Naive thymus-derived CD4-positive, alpha-beta T cell (primary cell): ENCODE results near the gene EIF2B2. TPM values are rescaled to one million over a fixed set of nuclear protein-coding genes. Genes with fewer than 3 reads are reported as not detected.

Experiments used
- ATAC-seq: fragments of 150-1000 bp; cut with Tn5 transposase; 2 replicates; pipeline ENCODE4 v1.10.0; 2021; ENCODE audit warnings: mild to moderate bottlenecking, moderate library complexity
- CTCF ChIA-PET: fragments of 350-600 bp; sonication (Branson Sonifier 250); formaldehyde crosslinking; loops from one replicate; lab custom pipeline; 2021; ENCODE audit warnings: antibody characterized with exemption; lab: Charles Lee
- POLR2A ChIA-PET: fragments of 350-600 bp; sonication (Branson Sonifier 250); formaldehyde crosslinking; loops from one replicate; lab custom pipeline; 2021; ENCODE audit warnings: antibody characterized with exemption, inconsistent platforms; lab: Charles Lee
- DNase-seq, 9 donors: peaks; one replicate each; pipeline versions ENCODE4 v3.0.0 to v3.0.0-alpha.2; 2020 to 2022; ENCODE audit warnings: mixed read lengths in 1 of 9
- H3K27ac ChIP-seq: one replicate; pipeline ENCODE4 v1.7.0; 2013; ENCODE audit warnings: mild to moderate bottlenecking, low read depth, low read length, moderate library complexity
- H3K27me3 ChIP-seq, 2 donors: one replicate each; pipeline ENCODE4 v1.7.0; 2013; ENCODE audit warnings: low read length in 2 of 2, mild to moderate bottlenecking in 2 of 2, moderate library complexity in 2 of 2; ENCODE audit not compliant: control insufficient read depth in 2 of 2, insufficient read depth in 2 of 2
- H3K36me3 ChIP-seq, 3 experiments: 1 replicate in 2 of 3; 2 replicates in 1 of 3; pipeline ENCODE4 v1.7.0; 2013; ENCODE audit warnings: low read length in 3 of 3, mild to moderate bottlenecking in 3 of 3, moderate library complexity in 1 of 3; ENCODE audit not compliant: insufficient read depth in 3 of 3, control insufficient read depth in 2 of 3
- H3K4me1 ChIP-seq, 2 donors: one replicate each; pipeline ENCODE4 v1.7.0; 2013; ENCODE audit warnings: low read length in 2 of 2, mild to moderate bottlenecking in 2 of 2, moderate library complexity in 1 of 2; ENCODE audit not compliant: control insufficient read depth in 2 of 2, insufficient read depth in 2 of 2
- H3K4me3 ChIP-seq: 2 replicates; pipeline ENCODE4 v1.7.0; 2013; ENCODE audit warnings: mild to moderate bottlenecking, low read length
- H3K9me3 ChIP-seq, 3 experiments: 1 replicate in 2 of 3; 2 replicates in 1 of 3; pipeline ENCODE4 v1.7.0; 2013; ENCODE audit warnings: low read length in 3 of 3; ENCODE audit not compliant: control insufficient read depth in 2 of 3
- H3K27ac Mint-ChIP-seq, 9 donors: one replicate each; pipeline ENCODE4 v1.8.0; 2020 to 2022; ENCODE audit warnings: mixed read lengths in 9 of 9, mild to moderate bottlenecking in 8 of 9, moderate library complexity in 5 of 9, inconsistent platforms in 2 of 9
- H3K27me3 Mint-ChIP-seq, 5 donors: one replicate each; pipeline ENCODE4 v1.8.0; 2021 to 2022; ENCODE audit warnings: mixed read lengths in 5 of 5, mild to moderate bottlenecking in 1 of 5
- H3K36me3 Mint-ChIP-seq, 5 donors: one replicate each; pipeline ENCODE4 v1.8.0; 2020 to 2022; ENCODE audit warnings: mixed read lengths in 5 of 5, mild to moderate bottlenecking in 3 of 5, inconsistent platforms in 1 of 5
- H3K4me1 Mint-ChIP-seq, 7 donors: one replicate each; pipeline ENCODE4 v1.8.0; 2020 to 2022; ENCODE audit warnings: mixed read lengths in 7 of 7, mild to moderate bottlenecking in 3 of 7, inconsistent platforms in 1 of 7
- H3K4me3 Mint-ChIP-seq, 10 donors: one replicate each; pipeline ENCODE4 v1.8.0; 2020 to 2022; ENCODE audit warnings: mild to moderate bottlenecking in 10 of 10, mixed read lengths in 10 of 10, moderate library complexity in 6 of 10, inconsistent platforms in 2 of 10
- H3K9me3 Mint-ChIP-seq, 11 donors: one replicate each; pipeline ENCODE4 v1.8.0; 2020 to 2022; ENCODE audit warnings: mixed read lengths in 11 of 11, mild to moderate bottlenecking in 4 of 11, inconsistent platforms in 1 of 11, moderate library complexity in 1 of 11
- intact Hi-C, 2 donors: fragments of 100-400 bp; cut with micrococcal nuclease; formaldehyde crosslinking; loops; one replicate each; pipeline ENCODE4 v1.15.1; 2023
- polyA plus RNA-seq, 2 donors: library from polyadenylated mRNA; unstranded; fragments of 300-500 nt; fragmentation: Illumina TruSeq; gene quantifications; one replicate each; pipeline ENCODE4 v1.2.3, GENCODE V29; 2021
- total RNA-seq, 6 experiments: library from RNA in 5 of 6; stranded (reverse) in 5 of 6; gene quantifications; 1 replicate in 5 of 6; 2 replicates in 1 of 6; pipeline ENCODE4 v1.2.3 and lab custom pipeline; 2021 to 2026

The EIF2B2 gene
- total and polyA plus RNA-seq, 7 experiments from 2014 or later: 18.2 to 40.7 (median 24.6) TPM

- Histone ChIP-seq H3K27ac (no peak overlapping the region), H3K36me3 (no peaks in the 10 kb centered on the region), H3K27me3 (no peaks in the 10 kb centered on the region), H3K4me3 (no peak overlapping the region), H3K9me3 (no peaks in the 10 kb centered on the region), H3K4me1 (no peaks in the 10 kb centered on the region)
- no peak overlapping the region for H3K27ac Mint-ChIP-seq
- peaks cover 0 to 9% (median 0%) of the 10 kb centered on the region in 7 donors for H3K4me1 Mint-ChIP-seq
- peaks cover 0 to 20% (median 0%) of the 10 kb centered on the region in 5 donors for H3K27me3 Mint-ChIP-seq
- CTCF ChIA-PET: no interaction called here
- H3K4me3 Mint-ChIP-seq: no peak overlapping the region
- DNase-seq (no peak), ATAC-seq (no peak)
- no peaks in the 10 kb centered on the region for H3K36me3 Mint-ChIP-seq
- H3K9me3 Mint-ChIP-seq: no peaks in the 10 kb centered on the region
- intact Hi-C loops: no loop called here
- POLR2A ChIA-PET: no interaction called here
Observed at GRCh38 chr14:74963178-74963704, 39.5 kb upstream of the EIF2B2 start.

GRCh38 chr14:74963705-74964271 is 38.9 kb upstream of the EIF2B2 start:
- Histone ChIP-seq H3K4me1 (no peaks in the 10 kb centered on the region), H3K4me3 (no peak overlapping the region), H3K9me3 (no peaks in the 10 kb centered on the region), H3K27me3 (no peaks in the 10 kb centered on the region), H3K36me3 (no peaks in the 10 kb centered on the region), H3K27ac (no peak overlapping the region)
- POLR2A ChIA-PET: no interaction called here
- no peak for DNase-seq
- Mint-ChIP-seq H3K27me3 (peaks cover 0 to 21% (median 0%) of the 10 kb centered on the region in 5 donors), H3K36me3 (no peaks in the 10 kb centered on the region), H3K9me3 (no peaks in the 10 kb centered on the region), H3K4me3 (no peak overlapping the region), H3K27ac (peak overlapping the region in 2 of 9 donors; percentile 2 to 28), H3K4me1 (peaks cover 0 to 9% (median 0%) of the 10 kb centered on the region in 7 donors)
- CTCF ChIA-PET: no interaction called here
- no peak for ATAC-seq
- intact Hi-C loops: no loop called here

- Histone ChIP-seq H3K27me3 (no peaks in the 10 kb centered on the region), H3K4me3 (no peak overlapping the region), H3K36me3 (no peaks in the 10 kb centered on the region), H3K9me3 (no peaks in the 10 kb centered on the region), H3K27ac (no peak overlapping the region), H3K4me1 (no peaks in the 10 kb centered on the region)
- Mint-ChIP-seq H3K4me1 (peaks cover 0 to 9% (median 0%) of the 10 kb centered on the region in 7 donors), H3K9me3 (no peaks in the 10 kb centered on the region), H3K27ac (no peak overlapping the region), H3K4me3 (no peak overlapping the region), H3K27me3 (peaks cover 0 to 24% (median 0%) of the 10 kb centered on the region in 5 donors), H3K36me3 (no peaks in the 10 kb centered on the region)
- POLR2A ChIA-PET: no interaction called here
- ATAC-seq (no peak), DNase-seq (no peak)
- intact Hi-C loops: no loop called here
- CTCF ChIA-PET: interaction anchor here (0.7 to 1.0 kb wide), 3 partner anchors 14 to 104 kb away, joined by 3 read pairs; no protein-coding TSS in a partner anchor
Observed at GRCh38 chr14:74964787-74965485, 37.8 kb upstream of the EIF2B2 start.

- H3K9me3 ChIP-seq: no peaks in the 10 kb centered on the region
- DNase-seq: no peak
- no peaks in the 10 kb centered on the region for H3K4me1 ChIP-seq
- no peaks in the 10 kb centered on the region for H3K9me3 Mint-ChIP-seq
- H3K27me3 Mint-ChIP-seq: peaks cover 0 to 26% (median 0%) of the 10 kb centered on the region in 5 donors
- no peaks in the 10 kb centered on the region for H3K27me3 ChIP-seq
- H3K4me3 Mint-ChIP-seq: no peak overlapping the region
- intact Hi-C loops: no loop called here
- no peak overlapping the region for H3K27ac Mint-ChIP-seq
- no peak for ATAC-seq
- POLR2A ChIA-PET: no interaction called here
- peaks cover 0 to 9% (median 0%) of the 10 kb centered on the region in 7 donors for H3K4me1 Mint-ChIP-seq
- no peaks in the 10 kb centered on the region for H3K36me3 Mint-ChIP-seq
- H3K27ac ChIP-seq: no peak overlapping the region
- no peak overlapping the region for H3K4me3 ChIP-seq
- CTCF ChIA-PET: interaction anchor here (0.8 to 1.0 kb wide), 2 partner anchors 15 to 105 kb away, joined by 3 read pairs; no protein-coding TSS in a partner anchor
- no peaks in the 10 kb centered on the region for H3K36me3 ChIP-seq
Observed at GRCh38 chr14:74965486-74966153, 37.1 kb upstream of the EIF2B2 start.

GRCh38 chr14:74968811-74969210 is 33.9 kb upstream of the EIF2B2 start:
- H3K9me3 ChIP-seq: no peaks in the 10 kb centered on the region
- no peak overlapping the region for H3K4me3 ChIP-seq
- CTCF ChIA-PET: interaction anchor here (0.6 kb wide), 1 partner anchor 138 kb away, joined by 7 read pairs; no protein-coding TSS in a partner anchor
- intact Hi-C loops: no loop called here
- Mint-ChIP-seq H3K27me3 (peaks cover 0 to 23% (median 0%) of the 10 kb centered on the region in 5 donors), H3K9me3 (no peaks in the 10 kb centered on the region), H3K27ac (no peak overlapping the region), H3K36me3 (no peaks in the 10 kb centered on the region), H3K4me1 (peaks cover 0 to 8% (median 3%) of the 10 kb centered on the region in 7 donors), H3K4me3 (no peak overlapping the region)
- no peak overlapping the region for H3K27ac ChIP-seq
- H3K36me3 ChIP-seq: no peaks in the 10 kb centered on the region
- POLR2A ChIA-PET: interaction anchor here (0.6 kb wide), 2 partner anchors 122 to 947 kb away, joined by 3 read pairs; no protein-coding TSS in a partner anchor
- no peak for ATAC-seq
- no peaks in the 10 kb centered on the region for H3K27me3 ChIP-seq
- no peak for DNase-seq
- no peaks in the 10 kb centered on the region for H3K4me1 ChIP-seq

GRCh38 chr14:74973003-74973653 is 29.6 kb upstream of the EIF2B2 start:
- ChIA-PET POLR2A (no interaction called here), CTCF (no interaction called here)
- DNase-seq (peak in 1 of 9 donors; percentile 13), ATAC-seq (peak; percentile 65)
- Mint-ChIP-seq H3K27me3 (peaks cover 0 to 6% (median 0%) of the 10 kb centered on the region in 5 donors), H3K4me1 (peaks cover 0 to 9% (median 5%) of the 10 kb centered on the region in 7 donors), H3K4me3 (no peak overlapping the region), H3K9me3 (no peaks in the 10 kb centered on the region), H3K27ac (no peak overlapping the region), H3K36me3 (no peaks in the 10 kb centered on the region)
- Histone ChIP-seq H3K27me3 (no peaks in the 10 kb centered on the region), H3K9me3 (no peaks in the 10 kb centered on the region), H3K4me3 (no peak overlapping the region), H3K36me3 (no peaks in the 10 kb centered on the region), H3K4me1 (no peaks in the 10 kb centered on the region), H3K27ac (no peak overlapping the region)
- intact Hi-C loops: no loop called here
